NCI-H446 treated with DMSO at 0.1 percent for 48 hours (cell line): Measurements from ENCODE around the gene DPYSL4.

Experiments used
- DNase-seq: peaks from one replicate; lab custom pipeline; 2025; lab: John Stamatoyannopoulos, UW

Gene DPYSL4

DNA sequence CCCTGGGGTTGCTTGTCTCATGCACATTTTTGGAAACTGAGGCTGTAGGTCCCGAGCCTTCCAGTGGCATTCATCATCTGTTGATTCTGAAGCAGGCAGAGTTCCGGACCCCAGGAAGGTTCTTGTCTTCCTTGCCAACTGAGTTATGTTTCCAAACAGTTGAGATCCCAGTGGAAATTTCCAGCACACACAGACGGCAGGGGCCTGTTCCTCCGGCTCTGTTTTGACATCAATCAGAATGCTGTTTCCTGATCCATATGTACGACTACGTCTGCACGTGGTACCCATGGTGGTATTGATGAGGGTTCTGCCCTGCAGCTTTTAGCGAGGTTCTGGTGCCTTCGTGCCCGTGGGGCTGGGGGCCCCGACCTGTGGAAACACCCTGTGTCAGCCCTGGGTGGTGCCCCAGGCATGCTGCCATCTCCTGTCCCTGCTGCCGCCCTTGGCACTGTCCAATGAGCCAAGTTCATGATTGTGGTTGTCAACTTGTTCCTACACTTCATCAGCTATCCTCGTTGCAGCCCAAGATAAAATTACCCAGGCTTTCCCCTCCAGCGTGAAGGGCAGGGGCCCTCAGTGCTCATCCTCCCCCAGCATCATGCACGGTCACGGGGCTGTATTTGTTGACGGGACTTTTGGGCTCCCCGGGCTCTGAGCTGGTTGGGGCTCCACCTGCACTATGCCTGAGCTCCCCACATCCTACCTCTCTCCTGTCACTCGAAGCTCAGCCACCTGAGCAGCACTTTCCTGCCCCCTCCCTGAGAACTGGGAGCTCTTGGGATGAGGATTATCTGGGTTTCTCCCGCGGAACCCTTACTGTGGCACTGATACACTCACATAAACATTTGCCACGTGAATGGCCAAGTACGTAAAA is 7.8 kb upstream of the DPYSL4 start:
- DNase-seq, result no peak

DNA sequence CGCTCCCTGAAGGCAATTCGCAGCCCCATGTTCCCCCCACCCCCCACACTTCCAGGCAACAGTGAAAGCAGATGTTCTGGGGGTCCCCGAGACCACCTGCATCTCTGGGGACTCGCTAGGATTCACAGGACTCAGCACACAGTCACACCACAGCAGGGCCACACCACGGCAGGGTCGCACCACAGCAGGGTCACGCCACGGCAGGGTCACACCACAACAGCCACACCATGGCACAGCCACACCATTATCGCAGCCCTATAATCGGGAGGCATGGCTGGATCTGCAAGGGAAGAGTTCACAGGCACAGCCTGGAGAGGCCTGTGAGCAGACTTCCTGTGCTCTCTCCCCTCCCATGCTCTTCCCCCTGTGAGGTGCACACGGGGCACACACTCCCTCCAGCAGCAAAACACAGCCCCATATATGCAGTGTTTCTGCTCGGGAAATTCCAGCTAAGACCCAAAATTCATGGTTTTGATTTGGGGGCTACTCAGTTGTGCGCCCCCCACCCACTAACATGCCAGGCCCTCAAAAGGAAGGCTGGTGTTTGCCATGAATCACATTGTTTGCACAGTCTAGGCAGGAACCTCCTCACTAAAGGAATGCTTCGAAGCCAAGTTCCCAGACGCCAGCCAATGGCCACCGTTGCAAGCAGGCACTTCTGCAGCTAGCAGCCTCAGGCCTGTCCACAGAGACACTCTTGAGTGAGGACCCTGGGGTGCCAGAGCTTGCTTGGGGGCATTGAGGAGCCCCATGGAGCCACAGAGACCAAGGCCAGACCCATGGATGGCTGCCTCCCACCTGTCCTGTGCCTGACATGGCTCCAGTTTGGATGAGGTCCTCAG is 7.0 kb upstream of the DPYSL4 start:
- no peak for DNase-seq

DNA sequence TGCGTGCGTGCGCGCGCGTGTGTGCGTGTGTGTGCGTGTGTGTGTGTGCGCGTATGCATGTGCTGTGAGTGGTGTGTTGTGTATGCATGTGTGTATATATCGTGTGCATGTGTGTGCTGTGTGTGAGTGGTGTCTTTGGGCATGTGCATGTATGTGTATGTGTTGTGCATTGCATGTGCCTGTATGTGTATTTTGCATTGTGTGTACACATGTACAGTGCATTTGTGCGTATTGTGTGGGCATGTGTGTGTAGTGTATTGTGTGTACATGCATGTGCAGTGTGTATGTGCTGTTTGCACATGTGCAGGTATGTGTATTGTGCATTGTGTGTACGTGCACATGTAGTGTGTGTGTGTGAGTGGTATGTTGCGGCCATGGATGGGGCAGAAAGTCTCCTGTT is 6.0 kb upstream of the DPYSL4 start:
- no peak for DNase-seq

DNA sequence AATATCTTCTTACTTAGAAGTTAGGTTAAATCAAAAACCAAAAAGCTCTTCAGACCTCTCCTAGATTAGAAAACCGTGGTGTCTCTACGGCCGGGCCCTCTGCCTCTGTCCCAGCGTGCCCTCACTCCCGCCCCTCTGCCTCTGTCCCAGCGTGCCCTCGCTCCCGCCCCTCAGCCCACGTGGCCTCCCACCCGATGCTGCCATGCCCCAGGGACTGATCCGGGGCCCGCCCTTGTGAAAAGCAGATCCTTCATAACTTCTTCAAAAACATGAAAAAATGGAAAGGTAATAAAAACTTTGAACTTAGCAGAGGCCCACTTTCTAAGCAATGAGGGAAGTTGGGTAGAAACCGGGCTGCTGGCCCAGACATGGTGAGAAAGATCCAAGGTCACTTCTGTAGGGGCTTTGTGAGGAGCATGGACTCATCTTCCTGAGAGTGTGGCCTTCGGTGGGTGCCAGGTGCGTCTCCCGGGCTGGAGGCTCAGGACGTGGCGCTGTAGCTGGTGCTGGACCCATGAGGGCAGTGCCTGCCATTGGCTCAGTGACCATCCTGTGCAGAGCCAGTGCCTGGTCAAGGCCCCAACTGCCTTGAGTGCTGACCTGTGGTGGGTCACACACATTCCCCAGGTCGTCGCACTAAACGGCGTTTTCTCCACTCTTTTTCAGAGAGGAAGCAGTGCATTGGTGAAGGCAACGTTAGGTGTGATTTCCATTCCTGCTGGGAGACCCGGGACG is 4.9 kb upstream of the DPYSL4 start:
- DNase-seq, result no peak

DNA sequence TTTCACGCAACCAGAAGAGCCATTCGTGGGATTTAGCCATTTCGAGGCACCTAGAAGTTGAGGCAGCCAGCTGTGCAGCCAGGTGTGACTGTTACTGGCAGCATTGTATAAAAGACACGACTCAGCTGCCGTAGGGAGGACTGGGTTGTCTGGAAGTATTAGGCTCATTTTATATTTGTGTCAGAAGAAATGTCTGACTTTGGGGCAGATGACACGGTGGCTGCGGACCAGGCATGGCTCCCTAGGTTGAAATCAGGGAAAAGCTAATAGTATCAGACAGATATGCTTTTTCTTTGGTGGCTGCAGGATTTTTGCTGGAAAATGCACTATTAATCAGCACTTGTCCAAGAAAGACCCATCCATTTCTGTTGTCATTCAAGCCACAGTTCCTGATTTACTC is 4.2 kb upstream of the DPYSL4 start:
- DNase-seq, result no peak

DNA sequence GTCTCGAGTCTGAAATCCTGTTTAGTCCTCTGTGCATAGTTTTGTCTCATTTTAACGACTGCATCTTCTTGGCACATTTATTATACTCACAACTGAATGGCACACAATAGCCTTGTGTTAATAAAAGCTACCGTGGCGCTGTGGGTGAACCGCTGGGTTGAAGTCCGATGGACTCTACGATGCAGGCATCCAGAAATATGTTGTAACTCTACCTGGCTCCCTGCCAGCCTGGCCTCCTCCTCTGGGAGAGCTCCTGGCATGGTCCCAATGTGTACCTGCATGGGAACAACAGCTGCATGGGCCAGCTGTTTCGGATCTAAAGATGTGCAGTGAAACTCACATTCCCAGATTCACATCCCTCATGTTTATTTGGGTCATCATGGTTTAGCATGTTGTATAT is 3.7 kb upstream of the DPYSL4 start:
- no peak for DNase-seq

DNA sequence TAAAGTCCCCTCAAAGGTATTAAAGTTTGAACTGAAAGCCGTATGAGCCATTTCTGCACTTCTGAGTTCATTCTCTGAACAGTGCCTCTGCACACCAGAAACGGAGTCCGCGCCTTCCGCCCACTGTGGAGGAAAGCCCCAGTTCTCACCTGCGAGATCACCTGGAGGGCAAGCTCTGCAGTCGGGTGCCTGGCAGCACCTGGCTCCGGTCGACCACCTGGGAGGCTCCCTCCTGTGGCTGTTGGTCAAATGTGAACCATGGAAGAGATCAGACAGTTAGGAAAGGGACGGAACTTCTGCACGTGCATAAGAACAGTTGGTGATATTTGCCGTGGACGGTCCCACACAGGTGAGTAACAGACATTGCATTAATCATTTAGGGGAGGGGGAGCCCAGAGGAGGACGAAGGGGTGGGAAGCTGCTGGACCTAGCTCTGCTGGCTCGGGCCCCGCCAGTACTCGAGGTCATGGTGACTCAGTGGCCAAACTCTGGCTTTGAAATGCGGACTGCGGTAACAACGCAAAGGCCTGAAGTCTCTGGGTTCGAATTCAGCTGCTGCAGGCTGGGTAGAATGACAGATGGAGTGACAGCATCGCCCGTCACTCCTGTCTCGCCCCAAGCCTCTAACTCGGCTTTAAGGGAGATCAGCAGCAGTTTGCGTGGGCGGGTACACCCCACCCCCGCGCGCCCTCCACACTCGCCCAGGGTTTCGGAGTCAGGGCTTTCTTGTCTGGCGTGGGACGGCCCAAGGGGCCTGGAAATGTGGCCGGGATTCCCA is 1.7 kb upstream of the DPYSL4 start:
- no peak for DNase-seq

DNA sequence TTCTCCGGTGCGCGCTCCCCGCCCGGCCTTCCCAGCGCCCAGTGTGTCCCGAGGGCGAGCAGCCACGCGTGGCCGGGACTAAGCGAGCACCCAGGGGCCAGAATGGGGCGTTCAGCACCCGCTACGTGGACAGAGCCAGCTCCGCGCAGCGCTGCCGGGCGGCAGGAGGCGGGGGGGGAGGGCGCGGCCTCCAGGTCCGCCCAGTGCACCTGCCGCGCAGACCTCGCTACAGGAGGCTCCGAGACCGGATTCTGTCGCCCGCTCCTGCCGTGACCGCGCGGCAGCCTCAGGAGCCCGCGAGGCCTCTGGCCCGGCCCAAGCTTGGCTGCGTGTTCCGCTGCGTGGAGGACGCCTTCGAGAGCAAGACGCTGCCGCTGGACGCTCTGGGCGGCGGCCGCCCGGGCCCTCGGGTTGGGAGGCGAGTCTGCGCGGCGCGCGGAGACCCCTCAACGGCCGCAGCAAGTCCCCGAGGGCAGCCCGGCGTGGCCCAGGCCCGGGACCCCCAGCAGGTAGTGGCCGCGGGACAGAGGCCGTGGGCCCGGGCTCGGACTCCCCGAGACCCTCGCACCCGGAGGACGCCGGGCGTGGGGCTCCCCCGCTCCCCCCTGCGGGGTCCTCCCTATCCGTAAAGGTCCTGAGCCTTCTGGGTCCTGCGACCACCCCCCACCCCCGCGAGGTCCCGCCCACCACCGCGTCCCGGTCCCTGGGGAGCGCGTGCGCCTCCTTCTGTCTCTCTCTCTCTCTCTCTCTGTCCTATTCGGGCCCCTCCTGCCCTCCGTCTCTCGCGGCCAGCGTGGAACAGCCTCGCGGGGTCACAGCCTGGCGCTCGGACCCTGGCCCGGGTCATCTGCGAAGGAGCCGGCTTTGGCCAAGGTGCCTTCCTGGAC is 904 bp upstream of the DPYSL4 start:
- DNase-seq, result no peak

DNA sequence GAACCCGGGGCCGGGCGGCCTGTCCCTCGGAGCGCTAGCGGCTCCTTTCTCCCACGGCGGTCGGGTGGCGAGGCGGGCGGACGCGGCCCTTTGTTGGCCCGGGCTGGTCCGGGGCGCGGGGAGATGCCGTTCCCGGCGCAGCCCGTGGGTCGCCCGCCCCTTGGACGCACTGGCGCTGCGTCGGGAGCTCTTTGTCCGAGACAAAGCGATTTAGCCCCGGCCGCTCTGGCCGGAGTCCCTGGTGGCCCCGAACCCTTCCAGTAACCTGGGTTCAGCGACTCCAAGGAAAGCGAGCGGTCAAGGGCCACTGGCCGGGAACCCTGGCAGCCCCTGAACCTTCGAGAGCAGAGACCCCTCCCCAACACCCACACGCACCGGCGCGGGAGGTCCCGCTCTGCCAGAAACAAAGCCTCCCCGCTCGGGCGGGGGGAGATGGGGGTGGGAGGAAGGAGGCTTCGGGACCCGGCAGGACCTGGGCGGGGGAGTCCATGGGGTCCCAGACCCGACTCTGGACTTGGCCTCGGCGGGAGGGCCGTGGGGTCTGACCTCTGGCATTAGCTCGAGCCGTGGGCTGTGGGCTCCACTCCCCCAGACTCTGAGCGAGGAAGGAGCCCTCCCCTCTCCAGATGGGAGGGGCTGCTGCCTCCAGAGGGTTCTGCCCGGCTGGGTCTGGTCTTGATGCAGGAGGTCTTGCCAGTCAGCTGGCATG is 836 bp downstream of the DPYSL4 start:
- DNase-seq, result no peak

DNA sequence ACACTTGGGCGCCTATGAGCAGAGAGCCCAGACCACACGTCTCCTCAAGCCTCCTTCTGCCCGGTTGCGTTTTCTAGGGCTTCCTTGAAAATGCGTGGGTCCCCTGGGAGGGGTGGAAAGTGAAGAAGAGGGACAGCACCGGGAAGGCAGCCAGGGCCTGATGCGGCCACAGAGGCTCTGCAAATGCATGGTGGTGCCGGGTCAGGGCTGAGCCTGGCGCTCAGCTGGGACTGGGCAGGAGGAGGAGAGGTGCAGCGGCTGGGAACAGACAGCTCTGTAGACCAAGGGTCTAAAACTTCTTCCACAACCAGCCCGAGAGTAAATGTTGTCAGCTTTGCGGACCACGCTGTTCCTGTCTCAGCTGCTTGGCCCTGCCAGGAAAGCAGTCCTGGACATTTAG is 1.6 kb downstream of the DPYSL4 start:
- no peak for DNase-seq

DNA sequence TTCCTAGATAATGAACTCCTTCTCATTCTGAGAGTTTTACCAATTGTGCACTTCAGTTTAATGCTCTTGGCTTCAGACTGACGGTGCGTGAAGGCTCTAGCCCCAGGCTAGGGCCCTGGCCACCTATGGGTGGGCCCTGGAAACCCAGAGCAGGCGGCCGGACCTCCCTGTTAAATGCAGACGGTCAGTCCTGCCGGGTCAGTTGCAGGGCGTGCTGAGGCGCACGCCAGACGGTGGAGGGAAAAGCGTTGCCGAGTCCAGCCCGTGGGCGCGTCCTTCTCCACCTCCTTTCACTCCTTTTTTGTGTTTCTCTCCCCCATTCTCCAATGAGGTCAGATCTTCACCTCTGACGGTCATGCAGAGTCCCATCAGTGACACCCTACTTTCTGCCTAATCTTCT is 2.3 kb downstream of the DPYSL4 start:
- DNase-seq, result no peak

DNA sequence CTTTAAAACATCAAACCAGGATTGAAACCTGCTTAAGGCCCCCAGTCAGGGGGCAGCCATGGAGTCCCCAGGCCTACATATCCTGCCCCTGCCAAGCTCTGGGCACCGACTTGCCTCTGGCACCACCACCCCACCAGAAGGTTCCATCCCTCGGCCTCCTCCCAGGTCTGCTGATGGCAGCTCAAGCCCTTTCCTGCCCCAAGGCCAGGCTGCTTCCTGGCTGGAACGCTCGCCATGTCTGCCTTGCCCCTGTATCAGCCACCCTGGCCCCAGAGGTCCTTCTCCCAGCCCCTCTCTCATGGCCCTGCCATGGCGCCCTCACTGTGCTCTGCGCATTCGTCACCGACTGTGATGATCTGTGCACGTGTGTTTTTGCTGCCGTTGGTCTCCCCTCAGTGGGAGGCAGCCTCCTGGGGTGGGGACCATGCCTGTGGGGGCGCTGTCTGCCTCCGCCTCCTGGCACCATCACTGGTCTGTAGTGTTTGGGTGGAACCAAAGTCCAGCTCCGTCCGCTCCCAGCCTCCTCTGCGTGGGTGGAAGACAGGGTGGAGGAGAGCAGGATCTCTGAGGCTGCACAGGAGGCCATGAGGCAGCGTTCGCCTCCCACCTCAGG is 3.2 kb downstream of the DPYSL4 start:
- DNase-seq, result no peak

DNA sequence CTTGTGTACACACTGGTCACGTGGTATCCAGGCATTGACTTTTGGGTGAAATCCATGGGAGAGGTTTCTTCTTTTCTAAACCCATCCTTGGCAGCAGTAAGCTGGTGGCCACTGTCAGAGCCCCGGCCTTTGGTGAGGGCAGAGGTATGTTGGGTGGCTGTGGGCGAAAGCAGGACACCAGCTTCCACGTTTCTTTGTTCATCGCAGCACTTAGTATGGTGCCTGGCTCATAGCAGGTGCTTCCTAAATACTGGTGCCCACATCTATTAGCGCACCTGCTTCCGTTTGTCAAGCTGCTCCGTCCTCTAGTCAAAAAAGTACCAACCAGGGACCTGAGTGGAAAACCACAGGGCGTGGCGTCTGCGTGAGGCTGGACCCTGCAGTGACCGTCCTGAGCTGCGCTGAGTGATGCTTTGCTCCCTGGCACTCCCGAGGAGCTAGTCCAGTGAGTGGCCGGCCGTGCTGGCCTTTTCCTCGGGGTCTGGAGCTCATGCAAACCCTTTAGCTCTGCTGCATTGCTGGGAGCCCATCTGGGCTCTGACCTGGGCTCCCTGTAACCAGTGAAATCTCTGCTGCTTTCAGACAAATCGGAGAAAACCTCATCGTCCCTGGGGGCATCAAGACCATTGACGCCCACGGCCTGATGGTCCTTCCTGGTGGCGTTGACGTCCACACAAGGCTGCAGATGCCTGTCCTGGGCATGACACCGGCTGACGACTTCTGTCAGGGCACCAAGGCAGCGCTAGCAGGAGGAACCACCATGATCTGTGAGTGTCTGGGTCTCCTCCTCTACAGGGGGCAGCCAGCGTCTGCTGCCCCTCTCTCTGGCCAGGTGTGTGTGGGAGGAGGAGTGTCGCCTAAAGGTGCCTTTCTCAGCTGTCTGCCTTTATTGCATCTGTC is 5.6 kb downstream of the DPYSL4 start:
- DNase-seq, result no peak

DNA sequence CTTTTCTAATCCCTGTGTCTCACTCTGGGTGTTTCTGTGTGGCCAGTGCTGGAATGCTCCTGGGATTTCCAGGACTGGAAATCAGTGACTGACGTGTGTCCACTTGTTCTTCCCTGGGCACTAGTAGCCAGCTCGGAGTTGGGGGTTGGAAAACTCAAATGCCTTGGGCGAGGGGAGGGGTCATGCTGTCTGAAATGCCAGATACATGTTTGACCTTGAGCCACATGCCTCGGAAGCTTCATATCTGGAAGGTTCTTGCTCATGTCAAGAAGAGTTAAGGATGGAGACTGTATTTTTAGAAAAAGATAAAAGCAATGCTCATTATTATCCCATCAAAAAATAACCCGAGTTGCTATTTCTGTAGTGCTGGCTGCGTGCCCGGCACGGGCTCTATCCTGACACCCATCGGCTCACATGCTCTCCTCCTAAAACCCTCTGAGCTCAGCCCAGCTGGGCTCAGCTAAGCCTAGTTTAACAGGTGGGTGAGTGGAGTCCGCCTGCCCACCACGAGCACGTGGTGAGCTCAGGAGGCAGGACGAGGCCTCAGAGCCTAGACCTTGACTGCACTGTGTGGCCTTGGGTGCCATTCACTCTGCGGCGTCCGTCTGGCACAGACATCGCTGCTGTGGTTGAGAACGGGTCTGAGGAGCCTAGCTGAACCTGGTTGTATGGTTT is 6.4 kb downstream of the DPYSL4 start:
- no peak for DNase-seq

DNA sequence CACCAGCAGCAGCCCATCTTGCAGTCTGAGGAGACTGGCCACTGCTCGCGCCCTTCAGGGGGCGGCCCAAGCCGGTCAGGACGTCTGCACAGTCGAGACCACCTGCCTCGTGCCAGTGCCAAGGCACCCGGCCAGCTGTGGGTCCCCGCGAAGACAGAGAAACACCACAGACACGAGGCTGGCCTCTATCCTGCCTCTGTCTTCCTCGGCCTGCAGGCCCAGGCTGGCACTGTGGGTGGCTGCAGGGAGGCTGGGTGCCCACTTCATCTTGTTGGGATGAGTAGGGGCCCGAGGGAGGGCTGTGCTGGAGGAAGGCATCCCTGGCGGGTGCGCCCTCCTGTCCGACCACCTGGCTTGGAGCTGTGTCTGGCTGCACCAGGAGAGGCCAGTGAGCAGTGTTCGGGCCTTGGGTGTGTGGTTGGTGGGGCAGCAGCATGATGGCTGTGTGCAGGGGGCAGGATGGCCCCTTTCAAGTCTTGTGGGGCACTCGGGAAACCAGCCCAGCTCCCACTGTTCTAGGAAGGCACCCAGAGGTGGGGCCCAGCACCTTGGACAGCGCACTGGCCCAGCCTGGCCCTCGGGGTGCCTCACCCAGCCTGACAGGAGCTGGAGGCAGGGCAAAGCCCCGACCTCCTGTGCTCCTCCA is 7.3 kb downstream of the DPYSL4 start:
- no peak for DNase-seq

DNA sequence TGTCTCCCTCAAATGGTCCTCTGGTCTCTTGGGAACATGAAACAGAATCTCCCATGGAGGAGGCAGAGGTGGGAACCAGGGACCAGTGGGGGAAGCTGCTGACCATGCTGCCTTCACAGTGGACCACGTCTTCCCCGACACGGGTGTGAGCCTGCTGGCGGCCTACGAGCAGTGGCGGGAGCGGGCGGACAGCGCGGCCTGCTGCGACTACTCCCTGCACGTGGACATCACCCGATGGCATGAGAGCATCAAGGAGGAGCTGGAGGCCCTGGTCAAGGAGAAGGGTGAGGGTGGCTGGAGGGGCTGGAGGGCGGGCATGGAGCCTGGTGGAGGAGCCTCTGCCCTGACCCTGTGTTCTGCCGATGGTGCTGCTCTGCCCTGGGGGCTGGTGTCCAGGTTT is 8.0 kb downstream of the DPYSL4 start:
- DNase-seq, result no peak

DNA sequence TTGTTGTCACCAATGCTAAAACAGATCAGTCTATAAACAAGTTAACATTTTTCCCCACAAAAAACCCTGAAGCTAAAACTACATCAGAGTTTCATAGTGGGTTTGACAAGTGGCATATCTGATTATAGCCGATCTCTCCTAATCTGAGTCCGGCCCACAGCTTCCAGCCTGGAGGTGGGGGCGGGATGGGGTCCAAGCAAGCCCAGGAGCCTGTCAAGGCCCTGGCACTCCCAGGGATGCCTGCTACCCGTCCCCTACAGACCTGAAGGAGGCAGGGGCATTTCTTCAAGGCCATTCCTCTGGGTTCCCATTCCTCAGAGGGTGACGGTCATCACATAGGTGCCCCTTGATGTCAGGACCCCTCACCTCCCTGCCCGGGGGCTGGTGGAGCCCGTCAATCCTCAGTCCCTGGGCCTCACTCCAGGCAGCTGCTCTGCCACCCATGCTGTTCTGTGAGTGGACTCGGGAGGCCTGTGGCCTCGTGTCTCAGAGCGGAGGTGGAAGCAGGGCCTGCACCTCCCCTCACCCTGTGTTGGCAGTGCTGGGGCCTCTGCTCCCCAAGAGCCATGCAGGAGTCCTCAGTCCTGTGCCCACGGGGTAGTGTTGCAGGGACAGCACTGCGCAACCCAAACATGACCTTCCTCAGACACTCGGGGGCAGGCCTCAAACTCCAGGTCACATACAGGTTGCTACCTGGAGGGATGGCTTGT is 8.8 kb downstream of the DPYSL4 start:
- DNase-seq, result no peak
